Measurements from ENCODE around the gene BTG3. TPM values are rescaled to one million over a fixed set of nuclear protein-coding genes. Genes with fewer than 3 reads are reported as not detected.

The BTG3 gene
- total and polyA plus RNA-seq, 7 donors: 1.7 to 6.4 (median 1.9) TPM

GRCh38 chr21:17550671-17551308 lies 61.9 kb downstream of the BTG3 start:
- no peak for TF ChIP-seq CTCF (IDR thresholded peaks at IDR 0.05)
- H3K27me3 ChIP-seq (ENCODE audit: insufficient read depth in 3 of 3, low read length in 2 of 3): no peaks in the 10 kb centered on the region
- no peak for DNase-seq
- no peak for ATAC-seq
- H3K4me1 ChIP-seq: no peaks in the 10 kb centered on the region
- no peaks in the 10 kb centered on the region for H3K9me3 ChIP-seq
- no peak overlapping the region for H3K27ac ChIP-seq
- 82 to 84% (median 82%) methylated on average over 5 of the region's 5 CpGs for WGBS, 3 donors
- H3K4me3 ChIP-seq: no peak overlapping the region
- intact Hi-C loops (cut with DNase I): no loop called here
- H3K36me3 ChIP-seq (ENCODE audit: insufficient read depth in 1 of 2, low read depth in 1 of 2): no peaks in the 10 kb centered on the region

- TF ChIP-seq CTCF (IDR thresholded peaks at IDR 0.05): no peak
- no peak for DNase-seq
- H3K9me3 ChIP-seq: no peaks in the 10 kb centered on the region
- intact Hi-C loops (cut with DNase I): no loop called here
- H3K4me1 ChIP-seq: no peaks in the 10 kb centered on the region
- no peak overlapping the region for H3K27ac ChIP-seq
- 74 to 80% (median 76%) methylated on average over 7 of the region's 7 CpGs for WGBS, 3 donors
- no peak overlapping the region for H3K4me3 ChIP-seq
- ATAC-seq: no peak
- no peaks in the 10 kb centered on the region for H3K27me3 ChIP-seq (ENCODE audit: insufficient read depth in 3 of 3, low read length in 2 of 3)
- no peaks in the 10 kb centered on the region for H3K36me3 ChIP-seq (ENCODE audit: insufficient read depth in 1 of 2, low read depth in 1 of 2)
Observed at GRCh38 chr21:17548262-17548661, 64.4 kb downstream of the BTG3 start.

- intact Hi-C loops (cut with DNase I): no loop called here
- H3K4me1 ChIP-seq: no peaks in the 10 kb centered on the region
- no peak for DNase-seq
- H3K9me3 ChIP-seq: no peaks in the 10 kb centered on the region
- H3K4me3 ChIP-seq: no peak overlapping the region
- no peak for ATAC-seq
- WGBS, 3 donors: 79 to 92% (median 80%) methylated on average over 1 of the region's 1 CpG
- H3K36me3 ChIP-seq (ENCODE audit: insufficient read depth in 1 of 2, low read depth in 1 of 2): no peaks in the 10 kb centered on the region
- TF ChIP-seq CTCF (IDR thresholded peaks at IDR 0.05): no peak
- H3K27ac ChIP-seq: no peak overlapping the region
- H3K27me3 ChIP-seq (ENCODE audit: insufficient read depth in 3 of 3, low read length in 2 of 3): no peaks in the 10 kb centered on the region
Observed at GRCh38 chr21:17545007-17545406, 67.7 kb downstream of the BTG3 start.

Other genes starting within 250 kb of the BTG3 start
- under 1 TPM; 0.02 to 0.62 (median 0.12) TPM for gene CXADR, start 99.9 kb downstream of the BTG3 start, total RNA-seq
- gene CXADR, start 99.9 kb downstream of the BTG3 start, polyA plus RNA-seq: under 1 TPM; 0.01 to 0.06 (median 0.04) TPM
- 1 to 10 TPM; 4.6 to 8.8 (median 5.8) TPM for gene C21orf91, start 206.5 kb upstream of the BTG3 start, total RNA-seq
- 1 to 10 TPM; 1.9 to 3.4 (median 2.5) TPM for gene C21orf91, start 206.5 kb upstream of the BTG3 start, polyA plus RNA-seq